ENCODE data around the gene PTPRQ. TPM values are rescaled to one million over a fixed set of nuclear protein-coding genes. Genes with fewer than 3 reads are reported as not detected.

PTPRQ gene
- total RNA-seq, 1 experiment from 2014 or later, result not detected

DNA sequence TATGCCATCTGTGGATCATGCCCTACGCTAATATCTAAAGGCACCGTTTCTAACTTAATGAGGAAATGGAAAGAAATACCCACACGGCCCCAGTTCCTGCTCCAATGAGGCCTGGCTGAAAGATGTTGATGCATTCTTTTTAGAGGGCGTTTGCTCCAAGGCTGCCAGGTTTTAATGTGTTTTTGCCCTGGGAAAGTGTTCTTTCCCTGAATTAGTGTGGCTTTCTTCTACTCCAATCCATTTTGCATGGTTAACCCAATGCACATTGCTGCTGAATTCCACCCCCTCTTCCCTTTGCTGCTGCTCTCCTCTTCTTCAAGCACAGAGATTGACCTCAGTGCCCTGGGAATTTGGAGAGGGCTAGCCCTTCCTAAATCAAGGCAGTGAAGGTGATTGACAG is 273.8 kb downstream of the PTPRQ start:
- Histone ChIP-seq H3K27ac (no peak overlapping the region), H3K36me3 (ENCODE audit: low read depth) (no peaks in the 10 kb centered on the region), H4K20me1 (ENCODE audit: insufficient read depth) (no peaks in the 10 kb centered on the region), H3F3A (ENCODE audit: insufficient read depth, low read depth) (no peaks in the 10 kb centered on the region), H3K4me3 (no peak overlapping the region), H3K4me1 (replicated peaks; ENCODE audit: insufficient read depth) (no peaks in the 10 kb centered on the region), H3K9me2 (ENCODE audit: insufficient read depth) (no peaks in the 10 kb centered on the region), H3K4me2 (no peak overlapping the region), H3K27me3 (ENCODE audit: insufficient read depth, low read depth) (no peaks in the 10 kb centered on the region), H2AFZ (no peak overlapping the region), H3K79me2 (ENCODE audit: low read depth) (no peaks in the 10 kb centered on the region), H3K9me3 (ENCODE audit: insufficient read depth, low read depth) (no peaks in the 10 kb centered on the region)
- no TSS peak for BruUV-seq (replicated peaks)
- ChIA-PET CTCF (no interaction called here), POLR2A (ENCODE audit: unreplicated experiment) (no interaction called here)
- intact Hi-C loops (cut with micrococcal nuclease; ENCODE audit: unreplicated experiment), result no loop called here
- no peak for DNase-seq
- TF ChIP-seq, protein P1, sequence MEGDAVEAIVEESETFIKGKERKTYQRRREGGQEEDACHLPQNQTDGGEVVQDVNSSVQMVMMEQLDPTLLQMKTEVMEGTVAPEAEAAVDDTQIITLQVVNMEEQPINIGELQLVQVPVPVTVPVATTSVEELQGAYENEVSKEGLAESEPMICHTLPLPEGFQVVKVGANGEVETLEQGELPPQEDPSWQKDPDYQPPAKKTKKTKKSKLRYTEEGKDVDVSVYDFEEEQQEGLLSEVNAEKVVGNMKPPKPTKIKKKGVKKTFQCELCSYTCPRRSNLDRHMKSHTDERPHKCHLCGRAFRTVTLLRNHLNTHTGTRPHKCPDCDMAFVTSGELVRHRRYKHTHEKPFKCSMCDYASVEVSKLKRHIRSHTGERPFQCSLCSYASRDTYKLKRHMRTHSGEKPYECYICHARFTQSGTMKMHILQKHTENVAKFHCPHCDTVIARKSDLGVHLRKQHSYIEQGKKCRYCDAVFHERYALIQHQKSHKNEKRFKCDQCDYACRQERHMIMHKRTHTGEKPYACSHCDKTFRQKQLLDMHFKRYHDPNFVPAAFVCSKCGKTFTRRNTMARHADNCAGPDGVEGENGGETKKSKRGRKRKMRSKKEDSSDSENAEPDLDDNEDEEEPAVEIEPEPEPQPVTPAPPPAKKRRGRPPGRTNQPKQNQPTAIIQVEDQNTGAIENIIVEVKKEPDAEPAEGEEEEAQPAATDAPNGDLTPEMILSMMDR (conservative IDR thresholded peaks at IDR 0.05), result no peak
- TF ChIP-seq EZH2 (IDR thresholded peaks at IDR 0.05; ENCODE audit: low read depth), result no peak

DNA sequence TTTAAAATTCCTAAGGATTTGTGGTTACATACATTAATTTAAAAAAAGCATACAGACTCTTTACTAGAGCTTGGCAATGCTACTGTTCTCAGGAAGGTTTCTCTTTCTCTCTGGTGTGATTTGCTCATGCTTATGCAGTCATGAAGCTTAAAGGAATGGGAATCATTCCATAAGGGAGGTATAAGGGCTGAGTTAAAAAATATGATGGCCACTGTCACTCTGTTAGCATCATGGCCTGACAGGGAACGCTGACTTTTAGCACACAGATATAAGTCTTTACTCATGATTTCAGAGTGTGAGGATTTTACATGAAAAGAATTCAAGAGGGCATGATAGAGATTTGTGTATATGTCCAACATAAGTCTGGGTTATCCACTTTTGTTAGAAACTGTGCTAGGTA is 276.5 kb downstream of the PTPRQ start:
- H3K36me3 ChIP-seq (ENCODE audit: low read depth), result no peaks in the 10 kb centered on the region
- no peaks in the 10 kb centered on the region for H3K9me3 ChIP-seq (ENCODE audit: insufficient read depth, low read depth)
- no peak overlapping the region for H2AFZ ChIP-seq
- no peak for DNase-seq
- H3K27me3 ChIP-seq (ENCODE audit: insufficient read depth, low read depth), result no peaks in the 10 kb centered on the region
- H3K9me2 ChIP-seq (ENCODE audit: insufficient read depth), result no peaks in the 10 kb centered on the region
- no peaks in the 10 kb centered on the region for H4K20me1 ChIP-seq (ENCODE audit: insufficient read depth)
- no peaks in the 10 kb centered on the region for H3K79me2 ChIP-seq (ENCODE audit: low read depth)
- ChIA-PET CTCF (no interaction called here), POLR2A (ENCODE audit: unreplicated experiment) (no interaction called here)
- no peaks in the 10 kb centered on the region for H3K4me1 ChIP-seq (replicated peaks; ENCODE audit: insufficient read depth)
- H3K27ac ChIP-seq, result no peak overlapping the region
- no peak overlapping the region for H3K4me2 ChIP-seq
- no peak for TF ChIP-seq EZH2 (IDR thresholded peaks at IDR 0.05; ENCODE audit: low read depth)
- TF ChIP-seq, protein P1 (conservative IDR thresholded peaks at IDR 0.05), result no peak
- no TSS peak for BruUV-seq (replicated peaks)
- intact Hi-C loops (cut with micrococcal nuclease; ENCODE audit: unreplicated experiment), result no loop called here
- no peak overlapping the region for H3K4me3 ChIP-seq
- no peaks in the 10 kb centered on the region for H3F3A ChIP-seq (ENCODE audit: insufficient read depth, low read depth)

DNA sequence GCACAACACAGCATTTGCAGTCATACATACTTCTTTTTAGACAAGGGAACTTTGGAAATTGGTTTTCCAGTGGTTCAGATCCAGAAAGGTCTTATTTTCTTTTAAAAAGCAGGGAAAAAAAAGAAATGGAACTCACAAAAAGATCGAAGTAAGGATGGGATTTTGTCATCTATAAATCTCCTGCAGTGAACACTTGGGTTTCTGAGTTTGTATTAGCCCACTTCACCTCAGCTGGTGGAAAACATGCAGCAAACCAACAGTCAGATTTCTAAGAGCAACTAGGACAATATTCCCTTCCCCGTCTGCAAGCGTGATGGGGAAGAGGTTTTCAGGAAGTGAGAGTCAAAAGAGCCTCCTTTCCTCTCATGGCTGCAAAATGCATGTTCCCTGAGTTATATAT is 277.3 kb downstream of the PTPRQ start:
- no peaks in the 10 kb centered on the region for H3K9me3 ChIP-seq (ENCODE audit: insufficient read depth, low read depth)
- H3K27ac ChIP-seq, result no peak overlapping the region
- H4K20me1 ChIP-seq (ENCODE audit: insufficient read depth), result no peaks in the 10 kb centered on the region
- H3K4me2 ChIP-seq, result no peak overlapping the region
- no peak overlapping the region; the same call in 1 of the 2 replicates for H2AFZ ChIP-seq
- DNase-seq, result no peak
- intact Hi-C loops (cut with micrococcal nuclease; ENCODE audit: unreplicated experiment), result no loop called here
- H3K4me1 ChIP-seq (replicated peaks; ENCODE audit: insufficient read depth), result no peaks in the 10 kb centered on the region
- H3K4me3 ChIP-seq, result no peak overlapping the region
- no peaks in the 10 kb centered on the region for H3K27me3 ChIP-seq (ENCODE audit: insufficient read depth, low read depth)
- no peaks in the 10 kb centered on the region for H3K36me3 ChIP-seq (ENCODE audit: low read depth)
- no peak for TF ChIP-seq EZH2 (IDR thresholded peaks at IDR 0.05; ENCODE audit: low read depth)
- TF ChIP-seq, protein P1 (conservative IDR thresholded peaks at IDR 0.05), result no peak
- H3F3A ChIP-seq (ENCODE audit: insufficient read depth, low read depth), result no peaks in the 10 kb centered on the region
- H3K79me2 ChIP-seq (ENCODE audit: low read depth), result no peaks in the 10 kb centered on the region
- CTCF ChIA-PET, result no interaction called here
- no TSS peak for BruUV-seq (replicated peaks)
- POLR2A ChIA-PET (ENCODE audit: unreplicated experiment), result no interaction called here
- no peaks in the 10 kb centered on the region for H3K9me2 ChIP-seq (ENCODE audit: insufficient read depth)

Measured in PC-9 (cell line).